ENCODE data around the gene DNAH10.

DNA sequence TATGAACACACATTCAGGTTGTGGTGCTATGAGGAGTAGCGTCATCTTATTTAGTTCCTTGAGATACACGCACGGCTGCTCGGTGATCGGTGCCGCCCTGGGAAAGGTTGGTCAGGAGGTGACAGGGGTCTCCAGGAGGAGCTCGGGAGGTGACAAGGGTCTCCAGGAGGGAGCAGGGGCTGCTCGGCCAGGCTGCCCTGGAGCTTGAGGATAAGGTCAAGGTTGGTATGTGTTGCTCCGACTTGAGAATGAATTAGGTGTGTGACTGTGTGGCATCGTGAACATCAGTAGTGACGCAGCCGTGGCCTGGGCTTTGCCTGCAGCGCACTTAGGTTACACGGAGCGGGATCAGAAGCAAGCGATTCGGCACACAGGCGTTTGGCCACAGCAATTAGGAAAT, 174.4 kb downstream of the DNAH10 start:
- no peak for TF ChIP-seq TAF1 (IDR thresholded peaks at IDR 0.05; ENCODE audit: low read depth)
- TF ChIP-seq TCF12 (IDR thresholded peaks at IDR 0.05; ENCODE audit: low read depth) = no peak
- no peak for TF ChIP-seq RAD21 (IDR thresholded peaks at IDR 0.05; ENCODE audit: low read depth)
- TF ChIP-seq, protein P1, sequence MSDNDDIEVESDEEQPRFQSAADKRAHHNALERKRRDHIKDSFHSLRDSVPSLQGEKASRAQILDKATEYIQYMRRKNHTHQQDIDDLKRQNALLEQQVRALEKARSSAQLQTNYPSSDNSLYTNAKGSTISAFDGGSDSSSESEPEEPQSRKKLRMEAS (IDR thresholded peaks at IDR 0.05) = no peak
- TF ChIP-seq ZBTB7A (IDR thresholded peaks at IDR 0.05; ENCODE audit: low read depth) = no peak

Data from Ishikawa (cell line).